NOMO-1 (cell line): ENCODE data around the gene RASGRP4.
A peak's percentile ranks its signal among the peaks of the same experiment; 100 is the strongest.
"Not testable (repeated sequence)": the region's sequence is repeated elsewhere in the genome, so short reads cannot be mapped to it uniquely, and the experiment has no call there.

Source experiments
- DNase-seq, 2 experiments: peaks; one replicate each; lab custom pipeline; 2025; ENCODE audit not compliant: unreplicated experiment in 2 of 2; lab: John Stamatoyannopoulos, UW

RASGRP4 gene

DNA sequence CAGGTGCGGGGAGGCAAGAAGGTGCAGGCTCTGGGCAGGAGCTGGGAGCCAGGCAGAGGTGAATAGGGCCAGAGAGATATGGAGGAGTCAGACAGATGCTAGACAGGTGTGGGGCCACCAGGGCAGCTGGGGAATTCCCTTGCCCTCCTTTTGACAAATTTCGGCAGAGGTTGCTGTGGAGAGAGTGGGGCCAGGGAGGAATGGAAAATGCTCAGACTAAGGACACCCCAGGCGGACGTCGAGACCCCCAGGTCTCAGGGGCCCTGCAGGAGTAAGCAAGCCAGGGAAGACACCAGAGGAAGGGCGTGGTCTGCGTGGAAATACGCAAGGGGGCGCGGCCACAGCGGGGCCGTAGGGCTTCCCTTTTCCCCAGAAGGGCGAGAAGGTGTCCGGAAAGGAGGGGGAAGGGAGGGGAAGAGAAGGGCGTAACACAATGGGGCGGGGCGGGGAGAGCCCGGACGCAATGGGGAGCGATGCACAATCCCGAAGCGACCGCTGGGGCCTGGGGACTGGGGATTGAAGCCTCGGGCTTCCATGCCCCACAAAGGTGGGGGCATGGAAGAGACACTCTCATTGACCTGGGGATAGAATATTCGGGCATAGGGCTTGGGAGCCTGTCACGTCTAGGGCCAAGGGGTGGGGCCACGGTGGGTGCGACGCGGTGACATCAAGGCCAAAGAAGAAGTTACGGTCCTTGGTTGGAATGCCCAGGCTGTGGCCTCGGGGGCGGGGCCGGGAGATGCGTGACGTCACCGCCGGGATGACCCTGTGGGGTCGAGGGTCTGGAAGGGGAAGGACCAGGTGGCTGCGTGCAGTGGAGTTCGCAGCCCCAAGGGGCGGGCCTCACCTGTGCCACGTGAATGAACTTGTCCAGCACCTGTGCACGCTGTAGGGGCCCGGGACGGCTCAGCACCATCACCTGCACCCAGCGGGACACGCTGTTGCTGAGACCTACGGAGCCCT lies 8.2 kb downstream of the RASGRP4 start:
- DNase-seq, result peak; percentile 88 to 90

DNA sequence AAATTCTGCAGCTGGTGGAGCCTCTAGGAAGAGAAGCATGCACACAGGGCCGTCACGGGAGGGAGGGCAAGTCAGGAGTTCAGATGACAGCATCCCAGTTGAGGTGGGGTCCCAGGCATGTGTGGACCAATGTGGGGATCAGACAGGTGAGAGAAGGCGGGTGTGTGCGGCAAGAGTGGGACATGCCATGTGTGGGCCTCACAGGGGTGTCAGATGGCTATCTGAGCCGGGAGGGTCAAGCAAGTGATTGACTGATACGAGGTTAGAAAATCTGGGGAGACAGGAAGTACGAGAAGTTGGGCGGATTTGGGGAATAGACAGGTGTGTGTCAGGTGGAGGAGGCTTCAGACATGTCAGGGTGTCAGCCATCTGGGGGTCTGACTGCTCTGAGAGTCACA lies 8.9 kb downstream of the RASGRP4 start:
- DNase-seq, result no peak

DNA sequence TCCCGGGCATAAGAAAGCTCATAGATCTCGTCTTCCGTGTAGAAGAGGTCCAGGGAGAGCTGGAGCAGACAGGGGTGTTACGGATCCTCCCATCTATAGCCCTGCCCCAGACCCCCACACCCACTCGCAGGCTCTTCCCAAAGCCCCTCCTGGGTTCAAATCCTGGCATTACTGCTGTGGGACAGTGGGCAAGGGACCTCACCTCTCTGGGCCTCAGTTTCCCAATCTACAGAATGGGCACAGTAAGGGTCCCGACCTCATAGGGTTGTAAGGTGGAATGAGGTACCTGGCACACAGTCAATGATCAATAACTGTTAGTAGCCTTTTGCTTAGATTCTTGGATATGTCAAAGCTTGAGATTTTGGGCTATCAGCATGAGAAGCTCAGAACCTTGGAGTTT lies 12.6 kb downstream of the RASGRP4 start:
- no peak for DNase-seq

DNA sequence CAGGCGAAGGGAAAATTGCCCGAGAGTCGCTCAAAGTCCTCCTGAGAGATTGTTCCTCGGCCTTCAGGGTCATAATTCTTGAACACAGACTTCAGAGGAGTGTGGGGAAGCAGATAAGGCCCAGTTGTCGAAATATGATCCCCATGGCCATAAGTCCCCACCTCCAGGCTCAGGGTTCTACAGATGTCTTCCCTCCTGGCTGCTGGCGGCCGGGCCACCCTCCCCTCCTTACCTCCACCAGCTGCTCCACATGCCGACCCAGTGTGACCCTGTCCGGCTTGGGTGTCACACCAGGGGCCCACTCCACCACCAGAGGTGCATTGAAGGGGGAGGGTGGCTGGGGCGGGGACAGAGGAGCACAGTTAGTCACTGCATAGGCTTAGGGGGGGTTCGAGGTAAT lies 13.1 kb downstream of the RASGRP4 start:
- DNase-seq, result no peak

DNA sequence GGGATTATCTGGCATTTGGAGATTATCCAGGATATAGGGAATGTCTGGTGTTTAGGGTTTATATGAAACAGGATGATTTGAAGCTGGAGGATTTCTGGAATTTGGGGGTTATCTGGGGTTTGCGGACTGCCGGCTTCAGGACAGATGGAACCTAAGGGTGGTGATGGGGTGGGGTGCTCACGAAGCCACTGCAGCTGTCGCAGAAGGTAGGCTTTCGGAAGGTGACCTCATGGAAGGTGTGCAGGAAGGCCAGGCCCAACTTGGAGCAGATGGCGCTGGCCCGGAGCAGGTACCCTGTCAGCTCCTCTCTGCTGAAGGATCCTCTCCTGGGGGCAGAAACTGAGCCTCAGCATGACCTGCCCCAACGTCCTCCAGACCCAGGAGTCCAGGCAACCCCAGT lies 13.5 kb downstream of the RASGRP4 start:
- DNase-seq, result no peak

DNA sequence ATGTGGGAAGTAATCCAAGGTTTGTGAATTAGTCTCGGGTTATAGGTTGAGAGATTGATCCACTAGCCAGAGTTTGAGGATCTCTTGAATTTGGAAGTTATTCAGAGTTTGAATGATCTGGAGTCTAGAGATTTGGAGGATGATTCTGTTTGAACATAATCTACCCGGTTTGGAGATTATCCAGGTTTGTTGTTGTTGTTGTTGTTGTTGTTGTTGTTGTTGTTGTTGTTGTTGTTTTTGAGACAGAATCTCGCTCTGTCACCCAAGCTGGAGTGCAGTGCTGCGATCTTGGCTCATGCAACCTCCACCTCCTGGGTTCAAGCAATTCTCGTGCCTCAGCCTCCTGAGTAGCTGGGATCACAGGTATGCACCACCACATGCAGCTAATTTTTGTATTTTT lies 14.1 kb downstream of the RASGRP4 start:
- not testable (repeated sequence) for DNase-seq

DNA sequence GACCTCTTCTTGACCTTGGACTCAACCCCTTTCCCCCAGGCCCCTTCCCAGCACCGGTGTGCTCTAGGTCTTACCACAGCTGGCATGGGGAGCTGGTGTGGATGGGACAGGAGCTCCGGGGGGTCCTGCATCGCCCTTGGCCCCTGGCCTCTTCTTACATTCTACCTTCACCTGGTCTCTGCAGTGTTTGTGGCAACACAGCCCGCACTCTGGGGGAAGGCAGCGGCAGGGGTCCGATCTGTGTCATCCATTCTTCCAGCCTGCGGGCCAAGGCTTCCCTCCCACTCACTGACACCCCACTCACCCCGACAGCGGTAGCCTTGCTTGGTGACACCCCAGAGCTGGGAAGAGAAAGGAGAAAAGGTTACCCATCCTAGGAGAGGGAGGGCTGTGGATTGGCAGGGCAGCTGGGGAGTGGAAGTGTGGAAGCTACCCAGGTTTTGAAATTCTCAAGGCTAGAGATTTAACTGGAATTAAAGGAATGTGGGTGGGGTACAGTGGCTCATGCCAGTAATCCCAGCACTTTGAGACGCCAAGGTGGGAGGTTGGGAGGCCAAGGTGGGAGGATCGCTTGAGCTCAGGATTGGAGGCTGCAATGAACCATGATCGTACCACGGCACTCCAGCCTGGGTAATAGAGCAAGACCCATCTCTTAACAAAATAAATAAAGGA lies 14.8 kb downstream of the RASGRP4 start:
- no peak for DNase-seq

DNA sequence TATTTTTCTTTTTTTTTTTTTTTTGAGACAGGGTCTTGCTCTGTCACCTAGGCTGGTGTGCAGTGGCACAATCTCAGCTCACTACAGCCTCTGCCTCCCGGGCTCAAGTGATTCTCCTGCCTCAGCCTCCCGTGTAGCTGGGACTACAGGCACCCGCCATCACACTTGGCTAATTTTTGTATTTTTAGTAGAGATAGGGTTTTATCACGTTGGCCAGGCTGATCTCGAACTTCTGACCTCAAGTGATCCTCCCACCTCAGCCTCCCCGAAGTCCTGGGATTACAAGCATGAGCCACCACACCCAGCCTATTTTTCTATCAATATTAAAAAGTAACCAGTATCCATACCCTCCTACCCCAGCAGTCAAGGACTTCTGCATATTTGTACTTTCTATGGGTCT lies 15.6 kb downstream of the RASGRP4 start:
- not testable (repeated sequence) for DNase-seq

DNA sequence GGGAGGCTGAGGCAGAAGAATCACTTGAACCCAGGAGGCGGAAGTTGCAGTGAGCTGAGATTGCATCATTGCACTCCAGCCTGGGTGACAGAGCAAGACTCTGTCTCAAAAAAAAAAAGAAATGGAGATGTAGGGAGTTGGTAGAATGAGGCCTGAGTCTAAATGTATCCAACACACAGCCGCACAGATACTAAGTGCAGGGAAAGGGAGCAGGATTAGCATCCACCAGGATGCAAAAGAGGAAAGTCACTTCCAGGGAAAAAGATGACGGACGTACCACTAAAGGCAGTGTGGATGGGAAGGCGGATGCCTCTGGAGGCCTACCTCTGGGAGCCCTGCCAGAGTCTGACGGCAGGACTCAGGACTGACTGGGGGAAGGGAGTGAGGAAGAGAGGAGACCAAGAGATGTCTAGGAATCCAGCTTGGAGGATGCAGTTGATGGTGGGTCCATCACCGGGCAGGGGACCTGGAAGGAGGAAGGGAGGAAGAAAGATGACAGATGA lies 16.3 kb downstream of the RASGRP4 start:
- DNase-seq, result no peak

DNA sequence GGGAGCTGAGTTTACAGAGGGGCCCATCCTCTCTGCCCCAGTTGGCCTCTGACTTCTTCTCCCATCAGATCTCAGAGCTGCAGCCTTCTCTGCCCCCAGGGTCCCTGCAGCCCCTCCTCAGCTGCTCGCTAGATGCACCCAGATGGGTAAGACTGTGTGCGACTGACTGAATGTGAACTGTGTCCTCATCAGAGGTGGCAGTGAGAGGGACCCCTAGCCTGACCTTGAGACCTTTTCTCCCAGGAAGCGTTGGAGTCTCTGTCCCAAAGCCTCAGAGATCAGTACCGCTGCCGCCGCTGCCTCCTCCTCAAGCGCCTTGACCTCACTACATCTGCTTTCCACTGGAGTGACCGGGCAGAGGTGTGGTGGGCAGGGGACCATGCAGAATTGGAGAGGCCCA lies 20.7 kb downstream of the RASGRP4 start:
- DNase-seq, result no peak

DNA sequence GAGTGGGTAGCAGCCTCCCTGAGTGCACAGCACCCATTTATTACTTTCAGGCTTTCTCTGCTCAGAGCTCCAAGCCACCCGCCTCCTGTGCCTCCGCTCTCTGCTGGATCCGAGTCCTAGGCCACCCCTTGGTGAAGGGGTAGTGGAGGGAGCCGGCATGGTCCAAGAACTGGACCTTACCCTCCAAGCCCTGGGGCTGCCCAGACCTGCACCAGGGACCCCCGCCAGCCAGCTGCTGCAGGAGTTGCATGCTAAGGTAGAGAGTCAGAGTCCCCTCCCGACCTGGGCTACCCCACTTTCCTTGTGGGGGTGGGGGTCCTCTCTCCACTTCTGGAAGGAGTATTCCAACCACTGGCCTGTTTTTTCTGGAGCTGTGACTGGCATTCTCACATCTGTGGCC lies 21.2 kb downstream of the RASGRP4 start:
- DNase-seq, result no peak

DNA sequence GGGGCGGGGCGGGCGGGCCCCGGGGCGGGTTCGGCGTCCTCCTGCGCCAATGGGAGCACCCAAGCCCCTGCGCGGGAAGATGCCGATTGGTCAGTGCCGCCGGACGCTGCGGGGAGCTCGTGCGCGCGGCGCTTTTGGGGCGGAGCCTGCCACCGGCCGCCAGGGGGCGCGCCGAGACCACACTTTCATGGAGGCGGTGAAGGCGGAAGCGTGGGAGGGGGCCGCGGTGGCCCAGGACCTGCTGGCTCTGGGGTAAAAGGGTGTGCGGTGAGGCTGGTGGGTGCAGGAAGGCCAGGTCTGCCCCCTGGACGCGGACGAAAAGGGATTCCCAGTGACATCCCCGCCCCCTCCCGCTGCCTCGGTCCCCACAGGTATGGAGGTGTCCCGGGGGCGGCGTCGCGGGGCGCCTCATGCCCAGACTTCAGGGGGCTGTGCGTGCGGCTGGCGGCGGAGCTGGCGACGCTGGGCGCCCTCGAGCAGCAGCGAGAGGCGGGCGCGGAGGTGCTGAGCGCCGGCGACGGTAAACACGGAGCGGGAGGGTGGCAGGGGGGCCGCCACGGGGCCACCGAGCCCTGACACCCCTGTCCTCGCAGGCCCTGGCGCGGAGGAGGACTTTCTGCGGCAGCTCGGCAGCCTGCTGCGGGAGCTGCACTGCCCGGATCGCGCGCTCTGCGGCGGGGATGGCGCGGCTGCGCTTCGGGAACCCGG lies 22.9 kb downstream of the RASGRP4 start, which contains the start of gene FAM98C:
FAM98C (plus strand) TSS at position 127 of the 708 bp plus-strand sequence; CDS start at position 188, 61 bp downstream.
- DNase-seq, result peak; percentile 96

DNA sequence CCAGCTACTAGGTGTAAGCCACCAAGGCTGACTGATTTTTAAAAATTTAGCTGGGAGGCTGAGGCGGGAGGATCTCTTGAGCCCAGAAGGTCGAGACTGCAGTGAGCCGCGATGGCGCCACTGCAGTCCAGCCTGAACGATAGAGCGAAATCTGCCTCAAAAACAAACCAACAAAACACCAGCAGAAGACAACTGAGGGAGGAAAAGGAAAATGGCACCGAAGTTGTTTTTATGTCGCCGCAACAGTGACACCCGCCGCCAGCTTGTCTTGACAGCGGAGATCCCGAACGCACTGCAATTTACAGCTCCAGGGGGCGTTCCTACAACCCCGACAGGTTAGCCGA lies 23.4 kb downstream of the RASGRP4 start:
- no peak for DNase-seq

DNA sequence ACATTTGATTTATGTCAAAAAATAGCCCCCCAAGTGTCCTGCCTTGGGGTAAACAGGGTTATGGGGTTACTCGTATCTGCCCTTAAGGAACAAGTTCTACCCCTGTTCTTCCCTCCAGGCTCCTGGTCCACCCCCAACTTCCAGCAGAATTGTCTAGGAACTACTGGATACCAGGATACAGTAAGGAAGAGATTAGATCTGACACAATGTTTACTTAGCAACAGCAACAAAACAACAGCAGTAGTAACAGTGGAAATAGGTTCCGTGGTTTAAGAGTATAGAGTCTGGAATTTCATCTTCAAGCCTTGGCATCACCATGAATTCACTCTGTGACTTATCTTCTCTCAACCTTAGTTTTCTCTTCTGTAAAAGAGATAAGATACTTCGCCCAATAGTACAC lies 24.9 kb downstream of the RASGRP4 start:
- no peak for DNase-seq

DNA sequence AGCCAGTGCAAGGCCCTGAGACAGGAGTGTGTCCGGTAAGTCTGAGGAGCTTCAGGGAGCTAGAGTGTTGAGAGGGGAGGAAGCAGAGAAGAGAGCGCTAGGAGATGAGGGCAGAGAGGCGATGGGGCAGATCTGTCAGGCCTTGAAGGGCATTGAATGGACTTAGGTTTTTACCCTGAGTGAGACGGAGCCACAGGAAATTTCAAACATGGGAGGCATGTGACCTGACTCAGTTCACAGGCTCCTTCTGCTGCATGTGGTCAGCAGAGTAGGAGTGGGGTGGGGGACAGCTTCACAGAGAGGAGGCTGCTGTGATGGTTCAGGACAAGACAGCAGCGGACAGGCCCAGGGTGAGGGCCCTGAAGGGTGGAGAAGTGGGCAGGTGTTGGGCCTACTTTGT lies 25.7 kb downstream of the RASGRP4 start:
- DNase-seq, result no peak

DNA sequence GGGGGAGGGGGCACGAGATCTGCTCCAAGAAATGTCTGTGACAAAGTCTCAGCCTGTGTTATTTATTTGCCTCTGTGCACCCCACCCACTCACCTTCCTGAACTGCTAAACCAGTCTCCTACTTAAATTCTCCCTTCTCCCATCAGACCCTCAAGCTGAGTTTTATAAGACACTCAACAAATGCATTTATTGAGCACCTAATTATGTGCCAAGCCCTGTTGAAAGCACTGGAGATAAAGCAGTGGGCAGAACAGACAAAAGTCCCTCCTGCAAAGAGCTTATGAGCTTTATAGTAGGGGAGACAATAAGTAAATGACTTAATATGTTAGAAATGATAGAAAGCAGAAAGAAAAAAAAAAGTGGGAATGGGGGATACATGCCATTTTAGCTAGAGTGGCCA lies 26.5 kb downstream of the RASGRP4 start:
- DNase-seq, result no peak

DNA sequence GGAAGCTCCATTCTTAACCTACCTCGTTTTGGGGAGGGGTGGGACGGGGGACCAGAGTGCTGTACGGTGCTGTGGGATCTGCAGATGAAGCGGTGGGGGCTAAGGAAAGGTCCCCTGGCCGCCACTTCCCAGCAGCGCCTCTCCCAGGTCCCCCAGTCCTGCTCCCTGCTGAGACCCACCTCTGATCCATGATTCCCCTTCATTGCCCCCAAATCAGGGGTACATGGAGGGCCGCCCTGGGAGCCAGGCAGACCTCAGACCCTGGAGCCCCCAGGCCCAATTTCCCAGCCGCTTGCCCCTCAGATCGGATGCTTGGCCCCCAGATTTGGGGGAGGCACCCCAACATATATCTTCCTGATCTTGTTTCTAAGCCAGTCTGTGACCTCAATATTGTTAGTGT lies 26.9 kb downstream of the RASGRP4 start:
- DNase-seq, result no peak

DNA sequence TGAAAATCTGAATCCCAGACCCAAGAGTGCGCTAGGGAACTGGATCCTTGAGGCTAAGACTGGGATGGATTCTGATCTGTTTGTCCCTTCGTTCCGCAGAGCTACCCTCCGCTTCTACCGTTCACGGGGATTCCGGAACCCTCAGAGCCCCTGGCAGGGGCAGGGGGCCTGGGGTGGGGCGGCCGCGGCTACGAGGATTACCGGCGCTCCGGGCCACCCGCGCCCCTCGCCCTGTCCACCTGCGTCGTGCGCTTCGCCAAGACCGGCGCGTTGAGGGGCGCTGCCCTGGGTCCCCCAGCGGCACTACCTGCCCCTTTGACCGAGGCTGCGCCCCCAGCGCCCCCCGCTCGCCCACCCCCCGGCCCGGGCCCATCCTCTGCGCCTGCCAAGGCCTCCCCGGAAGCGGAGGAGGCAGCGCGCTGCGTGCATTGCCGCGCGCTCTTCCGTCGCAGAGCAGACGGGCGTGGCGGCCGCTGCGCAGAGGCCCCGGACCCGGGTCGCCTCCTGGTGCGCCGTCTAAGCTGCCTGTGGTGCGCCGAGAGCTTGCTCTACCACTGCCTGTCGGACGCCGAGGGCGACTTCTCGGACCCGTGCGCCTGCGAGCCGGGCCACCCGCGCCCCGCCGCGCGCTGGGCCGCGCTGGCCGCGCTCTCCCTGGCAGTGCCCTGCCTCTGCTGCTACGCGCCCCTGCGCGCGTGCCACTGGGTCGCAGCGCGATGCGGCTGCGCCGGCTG lies 30.5 kb downstream of the RASGRP4 start:
- no peak for DNase-seq

DNA sequence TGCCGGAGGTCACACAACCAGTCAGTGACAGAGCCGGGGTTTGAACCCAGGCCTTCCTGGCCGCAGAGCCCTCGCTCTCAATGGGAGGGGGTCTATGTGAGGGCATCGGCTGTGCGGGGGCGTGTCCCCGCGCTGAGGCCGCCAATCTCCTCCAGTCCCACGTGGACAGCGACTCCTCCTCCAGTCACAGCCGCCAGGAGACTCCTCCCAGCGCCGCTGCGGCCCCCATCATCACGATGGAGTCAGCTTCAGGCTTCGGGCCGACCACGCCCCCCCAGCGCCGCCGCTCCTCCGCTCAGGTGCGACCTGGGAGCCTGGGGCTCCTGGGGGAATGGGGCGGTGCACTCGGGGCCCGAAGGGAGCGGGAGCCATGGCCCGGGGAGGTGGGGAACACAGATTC lies 31.5 kb downstream of the RASGRP4 start:
- DNase-seq, result no peak

DNA sequence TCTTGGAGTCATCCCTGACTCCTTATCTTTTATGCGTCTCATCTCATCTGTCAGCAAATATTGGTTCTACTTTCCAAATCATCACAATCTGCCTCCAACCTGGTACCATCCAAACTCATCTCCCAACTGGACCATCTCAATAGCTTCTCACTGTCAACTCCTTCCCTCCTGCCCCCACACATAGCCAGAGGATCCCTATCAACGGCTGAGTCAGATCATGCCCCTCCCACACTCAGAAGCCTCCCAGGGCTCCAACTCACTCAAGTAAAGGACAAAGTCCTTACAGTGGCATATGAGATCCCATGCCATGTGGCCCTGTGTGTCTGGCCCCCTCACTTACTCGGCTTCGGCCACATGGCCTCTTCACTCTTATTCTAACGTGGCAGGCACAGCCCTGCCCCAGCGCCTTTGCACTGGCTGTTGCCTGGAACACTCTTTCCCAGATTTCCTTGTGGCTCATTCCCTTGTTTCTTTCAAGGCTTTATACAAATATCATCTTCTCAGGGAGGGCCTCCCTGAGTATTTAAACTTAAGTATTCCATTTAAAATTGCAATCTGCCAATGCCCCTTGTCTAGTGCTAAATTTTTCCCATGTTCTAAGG lies 33.2 kb downstream of the RASGRP4 start:
- DNase-seq, result no peak
